Measurements from ENCODE around the gene ATP1A1.

ATP1A1 gene

GRCh38 chr1:116415699-116416533 lies 42.9 kb downstream of the ATP1A1 start:
- DNase-seq: no peak

- no peak for DNase-seq
These were observed 43.9 kb downstream of the ATP1A1 start for GRCh38 chr1:116416854-116417513.

GRCh38 chr1:116417678-116418077 lies 44.6 kb downstream of the ATP1A1 start:
- no peak for DNase-seq

- DNase-seq: peak; percentile 65 to 75
These were observed 45.2 kb downstream of the ATP1A1 start for GRCh38 chr1:116418091-116418830.

GRCh38 chr1:116420417-116421200 lies 47.6 kb downstream of the ATP1A1 start:
- no peak for DNase-seq

- DNase-seq: no peak
These were observed 51.4 kb downstream of the ATP1A1 start for GRCh38 chr1:116424438-116424837.

- no peak for DNase-seq
These were observed 51.8 kb downstream of the ATP1A1 start for GRCh38 chr1:116424863-116425262.

- no peak for DNase-seq
These were observed 52.9 kb downstream of the ATP1A1 start for GRCh38 chr1:116425987-116426386.

- DNase-seq: no peak
These were observed 53.4 kb downstream of the ATP1A1 start for GRCh38 chr1:116426401-116426800.

- DNase-seq: no peak
These were observed 55.5 kb downstream of the ATP1A1 start for GRCh38 chr1:116428576-116428975.

- DNase-seq: no peak
These were observed 56.9 kb downstream of the ATP1A1 start for GRCh38 chr1:116429821-116430374.

GRCh38 chr1:116431870-116432500 lies 58.9 kb downstream of the ATP1A1 start:
- no peak for DNase-seq

GRCh38 chr1:116432655-116433265 lies 59.7 kb downstream of the ATP1A1 start:
- DNase-seq: no peak

- DNase-seq: no peak
These were observed 60.5 kb downstream of the ATP1A1 start for GRCh38 chr1:116433275-116434257.

GRCh38 chr1:116434849-116435248 lies 61.8 kb downstream of the ATP1A1 start:
- no peak for DNase-seq

GRCh38 chr1:116435806-116436610 lies 63.0 kb downstream of the ATP1A1 start:
- no peak for DNase-seq

- no peak for DNase-seq
These were observed 63.5 kb downstream of the ATP1A1 start for GRCh38 chr1:116436611-116436970.

GRCh38 chr1:116439701-116440100 lies 66.7 kb downstream of the ATP1A1 start:
- no peak for DNase-seq

GRCh38 chr1:116440731-116441130 lies 67.7 kb downstream of the ATP1A1 start:
- no peak for DNase-seq
